ENCODE measurements around the gene PDE4D.

The PDE4D gene

DNA sequence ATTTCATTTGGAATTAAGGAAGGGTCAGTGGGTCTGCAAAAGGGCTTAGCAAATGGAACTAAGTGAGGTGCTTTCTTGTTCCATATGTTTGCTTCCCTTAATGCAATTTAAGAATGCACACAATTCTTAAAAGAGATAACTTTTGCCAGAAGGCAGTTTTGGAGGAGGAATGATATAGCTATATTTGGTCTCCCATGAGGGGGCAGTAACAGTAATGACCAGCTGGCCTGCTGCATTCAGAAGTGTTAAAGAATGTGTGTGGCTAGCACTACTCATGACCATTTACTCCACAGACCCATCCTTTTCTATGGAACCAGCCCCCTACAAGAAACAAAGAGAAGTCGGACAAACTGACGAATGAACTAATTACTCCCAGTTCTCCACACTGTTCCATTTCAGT, 671.8 kb downstream of the PDE4D start:
- TF ChIP-seq POLR2AphosphoS5 (IDR thresholded peaks at IDR 0.05; ENCODE audit: low read depth, low read length) = no peak
- TF ChIP-seq POLR2A (IDR thresholded peaks at IDR 0.05; ENCODE audit: low read depth, low read length) = no peak
- TF ChIP-seq TAF1 (IDR thresholded peaks at IDR 0.05; ENCODE audit: borderline replicate concordance, low read depth, low read length) = no peak
- no peak for DNase-seq (ENCODE audit: insufficient read length)
- no peak for FAIRE-seq

GRCh38 chr5:59218424-59219045, 675.0 kb downstream of the PDE4D start:
- no peak for DNase-seq (ENCODE audit: insufficient read length)
- FAIRE-seq = no peak

GRCh38 chr5:59216841-59217240, 676.7 kb downstream of the PDE4D start:
- no peak for FAIRE-seq
- no peak for DNase-seq (ENCODE audit: insufficient read length)
- TF ChIP-seq POLR2A (IDR thresholded peaks at IDR 0.05; ENCODE audit: low read depth, low read length) = no peak
- TF ChIP-seq TAF1 (IDR thresholded peaks at IDR 0.05; ENCODE audit: borderline replicate concordance, low read depth, low read length) = no peak
- no peak for TF ChIP-seq POLR2AphosphoS5 (IDR thresholded peaks at IDR 0.05; ENCODE audit: low read depth, low read length)

More at GRCh38 chr5:59218424-59219045, 675.0 kb downstream of the PDE4D start:
- TF ChIP-seq POLR2AphosphoS5 (IDR thresholded peaks at IDR 0.05; ENCODE audit: low read depth, low read length) = no peak
- TF ChIP-seq POLR2A (IDR thresholded peaks at IDR 0.05; ENCODE audit: low read depth, low read length) = no peak
- TF ChIP-seq TAF1 (IDR thresholded peaks at IDR 0.05; ENCODE audit: borderline replicate concordance, low read depth, low read length) = no peak

GRCh38 chr5:59212596-59212995, 680.9 kb downstream of the PDE4D start:
- TF ChIP-seq TAF1 (IDR thresholded peaks at IDR 0.05; ENCODE audit: borderline replicate concordance, low read depth, low read length) (no peak), POLR2AphosphoS5 (IDR thresholded peaks at IDR 0.05; ENCODE audit: low read depth, low read length) (no peak), POLR2A (IDR thresholded peaks at IDR 0.05; ENCODE audit: low read depth, low read length) (no peak)
- FAIRE-seq (no peak), DNase-seq (ENCODE audit: insufficient read length) (no peak)

DNA sequence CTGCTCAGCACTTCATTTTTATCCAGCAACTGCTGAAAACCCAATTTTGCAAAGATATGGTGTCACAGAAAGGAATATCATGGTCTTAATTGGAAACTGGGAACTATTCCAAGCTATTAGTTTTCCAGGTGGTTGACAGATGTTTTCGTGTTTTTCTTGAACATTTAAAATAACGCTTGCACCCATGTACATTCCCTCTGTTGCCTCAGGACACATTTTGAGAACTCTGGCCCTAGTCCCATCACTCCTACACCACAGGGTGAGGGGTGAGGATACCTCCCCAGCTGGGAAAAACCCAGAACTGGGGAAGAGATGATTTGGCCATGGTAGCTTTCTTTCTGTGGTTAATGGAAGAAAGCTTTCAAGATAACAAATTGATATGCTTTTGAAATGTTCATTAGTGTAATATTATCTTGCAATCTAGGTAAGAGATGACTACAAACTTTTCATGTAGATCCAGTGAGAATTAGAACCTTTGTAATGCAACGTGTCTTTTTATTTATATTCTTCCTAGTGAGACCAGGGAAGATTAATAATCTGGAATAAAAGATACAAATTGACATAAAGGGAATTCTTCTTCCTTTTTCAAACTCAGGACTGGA, 683.7 kb downstream of the PDE4D start:
- FAIRE-seq (no peak), DNase-seq (ENCODE audit: insufficient read length) (no peak)
- TF ChIP-seq POLR2AphosphoS5 (IDR thresholded peaks at IDR 0.05; ENCODE audit: low read depth, low read length) = no peak
- no peak for TF ChIP-seq TAF1 (IDR thresholded peaks at IDR 0.05; ENCODE audit: borderline replicate concordance, low read depth, low read length)
- TF ChIP-seq POLR2A (IDR thresholded peaks at IDR 0.05; ENCODE audit: low read depth, low read length) = no peak

DNA sequence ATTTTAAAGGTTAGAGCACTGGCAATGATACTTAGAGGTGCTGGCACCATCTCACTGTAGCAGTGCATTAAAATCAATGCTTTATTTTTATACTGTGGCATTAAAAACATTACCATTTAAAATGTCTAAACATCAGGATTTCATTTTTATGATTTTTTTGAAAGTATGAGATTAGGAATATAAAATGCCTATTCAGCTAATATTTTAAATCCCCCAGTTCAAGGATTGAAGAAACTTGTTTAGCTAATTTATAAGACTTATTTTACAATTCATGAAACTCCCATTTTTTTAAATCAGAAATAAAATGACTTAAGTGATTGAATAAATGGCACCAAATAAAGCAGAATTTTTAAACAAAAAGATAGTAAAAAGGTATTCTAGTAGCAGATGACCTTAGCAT, 685.1 kb downstream of the PDE4D start:
- TF ChIP-seq TAF1 (IDR thresholded peaks at IDR 0.05; ENCODE audit: borderline replicate concordance, low read depth, low read length) (no peak), POLR2A (IDR thresholded peaks at IDR 0.05; ENCODE audit: low read depth, low read length) (no peak), POLR2AphosphoS5 (IDR thresholded peaks at IDR 0.05; ENCODE audit: low read depth, low read length) (no peak)
- DNase-seq (ENCODE audit: insufficient read length) (no peak), FAIRE-seq (no peak)

- TF ChIP-seq POLR2AphosphoS5 (IDR thresholded peaks at IDR 0.05; ENCODE audit: low read depth, low read length) (no peak), TAF1 (IDR thresholded peaks at IDR 0.05; ENCODE audit: borderline replicate concordance, low read depth, low read length) (no peak), POLR2A (IDR thresholded peaks at IDR 0.05; ENCODE audit: low read depth, low read length) (no peak)
- DNase-seq (ENCODE audit: insufficient read length) (no peak), FAIRE-seq (no peak)
Measured at GRCh38 chr5:59207401-59207800, 686.1 kb downstream of the PDE4D start.

DNA sequence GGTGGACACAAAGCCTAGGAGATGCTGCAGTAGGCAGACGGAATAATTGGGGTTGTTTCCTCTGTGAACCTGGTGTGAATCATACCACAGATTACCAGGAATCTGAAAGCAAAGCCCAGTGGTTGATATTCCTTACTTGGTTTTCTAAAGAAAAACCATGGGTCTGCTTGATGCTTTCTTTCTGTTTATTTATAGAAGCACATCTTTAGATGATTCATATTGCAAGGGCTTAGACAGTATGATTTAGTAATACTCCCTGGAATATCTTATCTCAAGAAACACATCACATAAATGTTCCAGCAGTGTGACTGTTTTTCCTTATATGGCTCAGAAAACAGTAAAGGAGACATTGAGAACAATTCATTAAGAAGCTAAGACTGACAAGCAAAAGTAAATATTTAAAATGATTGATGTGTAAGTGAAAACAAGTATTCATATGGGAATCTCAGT, 687.4 kb downstream of the PDE4D start:
- FAIRE-seq (no peak), DNase-seq (ENCODE audit: insufficient read length) (no peak)
- TF ChIP-seq POLR2AphosphoS5 (IDR thresholded peaks at IDR 0.05; ENCODE audit: low read depth, low read length) = no peak
- no peak for TF ChIP-seq POLR2A (IDR thresholded peaks at IDR 0.05; ENCODE audit: low read depth, low read length)
- no peak for TF ChIP-seq TAF1 (IDR thresholded peaks at IDR 0.05; ENCODE audit: borderline replicate concordance, low read depth, low read length)

GRCh38 chr5:59204114-59204897, 689.2 kb downstream of the PDE4D start:
- no peak for TF ChIP-seq POLR2A (IDR thresholded peaks at IDR 0.05; ENCODE audit: low read depth, low read length)
- no peak for TF ChIP-seq TAF1 (IDR thresholded peaks at IDR 0.05; ENCODE audit: borderline replicate concordance, low read depth, low read length)
- TF ChIP-seq POLR2AphosphoS5 (IDR thresholded peaks at IDR 0.05; ENCODE audit: low read depth, low read length) = no peak
- FAIRE-seq (no peak), DNase-seq (ENCODE audit: insufficient read length) (no peak)

GRCh38 chr5:59199868-59200267, 693.7 kb downstream of the PDE4D start:
- peak; percentile 78 for FAIRE-seq
- TF ChIP-seq TAF1 (IDR thresholded peaks at IDR 0.05; ENCODE audit: borderline replicate concordance, low read depth, low read length) = no peak
- no peak for TF ChIP-seq POLR2A (IDR thresholded peaks at IDR 0.05; ENCODE audit: low read depth, low read length)
- no peak for DNase-seq (ENCODE audit: insufficient read length)

- TF ChIP-seq TAF1 (IDR thresholded peaks at IDR 0.05; ENCODE audit: borderline replicate concordance, low read depth, low read length) (no peak), POLR2AphosphoS5 (IDR thresholded peaks at IDR 0.05; ENCODE audit: low read depth, low read length) (no peak), POLR2A (IDR thresholded peaks at IDR 0.05; ENCODE audit: low read depth, low read length) (no peak)
- no peak for FAIRE-seq
- DNase-seq (ENCODE audit: insufficient read length) = no peak
Measured at GRCh38 chr5:59198832-59199231, 694.7 kb downstream of the PDE4D start.
